UCSD-AML1 (cell line): ENCODE results near the gene IGIP.
A peak's percentile ranks its signal among the peaks of the same experiment; 100 is the strongest.
"Not testable (repeated sequence)": the region's sequence is repeated elsewhere in the genome, so short reads cannot be mapped to it uniquely, and the experiment has no call there.

Experiments
- DNase-seq: peaks from one replicate; lab custom pipeline; 2025; ENCODE audit not compliant: unreplicated experiment; lab: John Stamatoyannopoulos, UW

Gene IGIP

DNA sequence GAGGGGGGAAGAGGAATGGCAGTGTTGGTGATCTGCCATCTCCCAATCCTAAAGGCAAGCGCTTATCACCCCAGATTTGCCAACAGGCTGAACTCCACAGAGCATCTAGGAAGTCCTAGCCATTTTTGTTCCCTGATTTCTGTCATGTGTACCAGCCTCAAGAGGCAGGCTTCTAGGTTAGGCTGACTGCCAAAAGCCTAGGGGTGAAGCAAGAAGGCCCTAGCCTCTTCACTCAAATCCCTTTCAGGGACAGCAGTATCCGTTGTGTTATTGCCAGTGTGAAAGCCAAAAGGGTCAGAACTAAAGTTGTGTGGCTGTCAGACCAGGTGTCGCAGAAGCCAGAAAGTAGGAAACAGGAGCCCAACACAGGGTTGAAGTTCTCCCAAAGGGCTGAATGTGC is 14.7 kb downstream of the IGIP start:
- DNase-seq, result no peak

DNA sequence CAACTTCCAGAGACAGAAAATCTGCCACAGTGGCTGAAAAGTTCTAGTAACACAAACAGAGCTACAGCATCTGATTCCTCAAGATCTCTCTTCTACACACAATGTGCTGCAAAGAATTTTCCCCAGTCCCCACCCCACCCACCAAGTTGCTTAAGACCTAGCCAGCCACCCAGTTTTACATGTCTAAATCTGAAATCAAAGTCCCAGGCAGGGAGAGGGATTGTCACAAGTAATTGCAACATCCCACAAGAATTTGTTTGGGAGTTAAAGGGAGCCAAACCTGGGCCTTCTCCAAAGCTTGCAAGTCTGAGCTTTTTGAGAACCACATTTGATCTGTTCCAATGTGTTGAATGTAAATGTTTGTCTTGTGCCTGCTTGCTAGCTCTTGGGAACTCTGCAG is 15.5 kb downstream of the IGIP start:
- DNase-seq, result no peak

DNA sequence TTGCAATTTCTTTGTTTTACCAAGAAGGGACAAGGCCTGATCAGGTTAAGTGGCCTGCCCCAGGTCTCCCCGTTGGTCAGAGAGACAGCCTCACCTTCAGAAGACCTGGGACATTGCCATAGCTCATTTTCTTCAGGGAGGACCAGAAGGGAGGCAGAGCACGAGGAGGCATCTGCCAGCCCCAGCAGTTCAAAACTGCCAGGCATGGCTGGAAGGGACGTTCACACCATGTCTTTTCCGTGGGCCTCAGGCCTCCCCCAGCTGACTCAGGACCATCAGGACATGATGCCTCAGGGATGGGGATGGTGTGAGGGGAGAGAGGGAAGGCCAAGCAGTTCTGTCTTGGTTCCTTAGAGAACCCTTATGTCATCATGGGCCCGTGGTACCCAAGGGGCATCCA is 16.5 kb downstream of the IGIP start:
- DNase-seq, result no peak

DNA sequence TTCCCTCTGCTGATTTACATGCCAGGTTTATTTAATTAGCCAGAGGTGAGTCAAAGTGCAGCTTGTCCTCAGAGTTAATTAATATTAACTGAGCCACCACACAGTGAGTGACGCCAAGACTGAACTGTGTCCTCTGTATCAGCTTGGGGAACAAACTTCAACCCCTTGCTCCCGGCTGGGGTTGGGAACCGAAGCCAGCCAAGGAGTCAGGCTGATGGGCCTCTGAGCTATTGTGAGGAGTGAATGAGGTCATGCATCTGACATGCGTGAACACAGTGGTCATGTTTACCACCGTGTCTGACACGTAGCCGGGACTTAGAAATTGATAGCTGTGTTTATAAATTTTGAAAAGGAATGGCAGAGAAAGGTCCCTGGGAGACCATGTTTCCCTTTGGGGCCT is 17.1 kb downstream of the IGIP start:
- DNase-seq, result no peak

DNA sequence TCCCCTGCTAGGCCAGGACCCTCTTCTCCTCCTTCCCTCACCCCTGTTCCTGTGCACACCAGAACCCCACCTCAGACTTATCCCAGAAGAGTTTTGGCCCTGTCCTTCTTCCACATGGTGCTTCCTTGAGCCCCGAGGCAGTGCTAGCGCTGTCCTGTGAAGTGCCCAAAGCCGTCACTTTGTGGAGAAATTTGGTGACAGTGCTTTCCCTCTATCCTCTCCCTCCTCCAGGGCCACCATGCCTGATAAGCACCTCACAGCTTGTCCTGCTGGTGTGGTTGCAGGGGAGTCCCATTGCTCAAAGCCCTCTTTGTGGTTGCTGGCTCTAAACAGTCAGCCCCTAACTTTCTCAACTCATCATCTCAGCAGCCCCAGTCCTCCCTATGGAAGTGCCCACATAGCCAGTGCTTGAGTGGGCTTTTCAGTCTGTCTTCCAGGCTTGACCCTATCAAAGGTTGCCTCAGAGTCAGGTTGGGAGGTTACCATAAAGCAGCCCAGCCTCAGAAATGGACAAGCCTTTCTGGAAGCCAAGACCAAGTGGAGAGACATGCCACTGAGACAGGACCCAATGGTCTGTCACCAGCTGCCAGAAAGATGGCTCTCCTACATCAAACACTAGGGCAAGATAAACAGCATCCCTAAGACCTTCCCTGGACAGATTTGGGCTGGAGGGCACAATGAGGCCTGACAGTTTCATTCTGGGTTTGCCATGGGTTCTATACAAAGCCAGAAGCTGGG is 18.0 kb downstream of the IGIP start:
- DNase-seq, result no peak

DNA sequence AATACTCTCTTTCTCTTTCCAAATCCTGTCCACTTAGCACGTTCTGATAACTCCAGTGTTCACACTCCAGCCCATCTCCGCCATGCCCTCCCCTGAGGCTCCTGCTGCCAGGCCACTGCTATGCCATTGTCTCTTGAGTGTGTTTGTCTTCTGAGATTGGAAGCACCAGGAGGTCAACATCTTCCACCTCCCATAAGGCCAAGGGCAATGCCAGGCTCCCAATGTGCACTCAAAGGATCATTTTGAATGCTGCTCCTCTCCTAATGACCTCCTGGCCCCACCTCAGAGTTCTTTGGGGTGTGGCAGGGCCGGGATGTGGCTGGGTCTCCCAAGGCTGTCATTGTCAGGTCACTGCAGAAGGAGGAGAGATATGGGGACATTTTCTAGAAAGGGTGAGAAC is 19.5 kb downstream of the IGIP start:
- no peak for DNase-seq

DNA sequence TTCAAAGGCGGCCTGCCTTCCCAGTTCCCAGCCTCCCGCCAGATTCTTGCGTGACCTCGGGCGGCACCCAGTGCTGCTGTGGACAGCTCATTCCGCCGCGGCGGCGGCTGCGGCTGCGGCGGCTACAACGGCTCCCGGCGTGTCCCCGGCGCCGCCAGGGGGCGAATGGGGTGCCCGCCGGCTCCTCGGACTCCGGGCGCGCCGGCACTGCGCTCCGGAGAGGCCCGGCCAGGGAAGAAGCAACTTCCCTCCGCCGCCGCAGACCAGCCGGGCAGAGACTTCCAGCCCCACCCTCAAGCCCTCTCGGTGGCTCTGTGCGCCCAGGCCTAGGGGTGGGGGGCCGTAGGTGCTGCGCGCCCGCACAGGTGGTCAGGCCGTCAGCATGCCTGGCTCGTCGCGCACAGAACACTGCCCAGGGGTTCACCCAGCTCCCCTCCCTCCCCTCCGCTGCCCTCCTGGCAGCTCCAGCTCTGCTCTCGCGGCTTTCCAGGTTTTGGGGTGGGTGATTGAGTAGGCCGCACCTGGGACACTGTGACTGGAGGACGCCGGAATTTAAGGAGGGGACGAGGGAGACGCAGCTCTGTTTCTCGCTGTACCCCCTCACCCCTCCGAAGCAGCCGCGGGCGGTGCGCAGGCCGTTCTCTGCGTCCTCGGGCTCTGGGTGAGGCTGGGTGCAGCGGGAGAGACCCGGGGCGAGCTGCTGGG is 20.2 kb downstream of the IGIP start:
- DNase-seq, result peak; percentile 62

DNA sequence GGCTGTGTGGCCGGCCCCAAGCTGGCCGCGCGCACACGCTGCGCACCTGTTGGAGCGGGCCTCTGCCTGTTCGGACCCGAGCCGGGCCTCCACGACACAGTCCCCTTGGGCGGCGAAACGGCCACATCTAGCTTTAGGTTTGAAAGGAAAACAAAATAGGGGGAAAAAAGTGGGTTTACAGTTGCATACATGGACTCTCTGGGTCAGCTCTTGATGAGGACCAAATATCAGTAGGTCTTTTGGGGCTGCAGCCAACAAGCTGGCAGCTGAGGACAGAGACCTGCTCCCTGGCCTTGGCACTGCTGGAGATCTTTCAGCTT is 20.7 kb downstream of the IGIP start:
- DNase-seq, result no peak

DNA sequence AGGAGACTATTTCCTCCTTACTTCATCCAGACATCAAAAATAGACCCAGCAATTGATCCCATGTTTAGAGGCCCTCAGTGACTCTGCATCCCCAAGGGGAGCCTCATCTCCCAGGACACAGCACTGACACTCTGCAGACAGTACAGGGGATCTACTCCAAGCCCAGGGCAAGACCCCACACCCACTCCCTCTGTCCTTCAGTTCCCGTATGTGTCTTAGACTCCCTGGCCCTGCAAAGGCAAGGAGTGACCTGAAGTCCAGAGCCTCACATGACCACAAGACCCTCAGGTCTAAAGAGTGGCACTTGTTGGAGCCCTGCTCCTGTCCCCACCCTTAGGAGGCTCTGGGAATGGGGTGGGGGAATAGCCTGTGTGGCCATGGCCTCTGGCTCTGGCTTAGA is 21.7 kb downstream of the IGIP start:
- no peak for DNase-seq

DNA sequence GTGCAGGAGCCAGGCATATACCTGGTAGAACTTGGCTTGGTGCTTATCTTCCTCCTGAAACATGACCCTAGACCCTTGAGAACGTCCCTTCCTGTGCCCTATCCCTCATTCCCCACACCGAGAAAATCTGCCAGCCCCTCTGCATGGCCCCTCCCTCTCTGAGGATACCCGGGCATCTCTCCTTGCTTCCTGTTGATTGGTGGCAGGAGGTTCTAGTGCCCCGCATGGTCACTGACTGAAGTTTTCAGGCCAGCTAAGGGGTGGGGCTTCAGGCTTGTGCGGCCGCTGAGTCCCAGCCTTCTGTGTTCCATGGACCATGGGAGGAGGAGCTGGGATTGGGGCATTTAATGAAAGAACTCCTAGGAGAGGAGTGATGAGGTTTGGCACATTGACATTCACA is 22.8 kb downstream of the IGIP start:
- no peak for DNase-seq

DNA sequence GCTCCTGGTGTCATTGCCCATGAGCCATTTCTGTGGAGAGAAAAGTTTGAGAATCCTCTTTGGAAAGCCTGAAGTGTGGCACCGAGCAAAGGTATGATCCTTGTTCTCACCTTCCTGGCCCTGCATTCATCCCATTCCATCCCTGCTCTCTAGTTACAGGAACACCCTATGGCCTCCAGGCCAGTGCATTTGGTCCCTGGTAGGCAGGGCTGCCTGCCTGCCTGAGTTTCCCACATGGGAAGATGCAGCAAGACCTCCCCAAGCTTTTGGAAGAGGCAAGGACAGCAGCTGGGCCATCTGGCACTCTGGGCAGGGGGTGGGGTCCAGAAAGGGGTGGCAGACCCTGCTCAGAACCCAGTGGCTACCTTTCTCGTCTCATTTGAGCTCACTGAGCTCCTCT is 24.5 kb downstream of the IGIP start:
- no peak for DNase-seq

DNA sequence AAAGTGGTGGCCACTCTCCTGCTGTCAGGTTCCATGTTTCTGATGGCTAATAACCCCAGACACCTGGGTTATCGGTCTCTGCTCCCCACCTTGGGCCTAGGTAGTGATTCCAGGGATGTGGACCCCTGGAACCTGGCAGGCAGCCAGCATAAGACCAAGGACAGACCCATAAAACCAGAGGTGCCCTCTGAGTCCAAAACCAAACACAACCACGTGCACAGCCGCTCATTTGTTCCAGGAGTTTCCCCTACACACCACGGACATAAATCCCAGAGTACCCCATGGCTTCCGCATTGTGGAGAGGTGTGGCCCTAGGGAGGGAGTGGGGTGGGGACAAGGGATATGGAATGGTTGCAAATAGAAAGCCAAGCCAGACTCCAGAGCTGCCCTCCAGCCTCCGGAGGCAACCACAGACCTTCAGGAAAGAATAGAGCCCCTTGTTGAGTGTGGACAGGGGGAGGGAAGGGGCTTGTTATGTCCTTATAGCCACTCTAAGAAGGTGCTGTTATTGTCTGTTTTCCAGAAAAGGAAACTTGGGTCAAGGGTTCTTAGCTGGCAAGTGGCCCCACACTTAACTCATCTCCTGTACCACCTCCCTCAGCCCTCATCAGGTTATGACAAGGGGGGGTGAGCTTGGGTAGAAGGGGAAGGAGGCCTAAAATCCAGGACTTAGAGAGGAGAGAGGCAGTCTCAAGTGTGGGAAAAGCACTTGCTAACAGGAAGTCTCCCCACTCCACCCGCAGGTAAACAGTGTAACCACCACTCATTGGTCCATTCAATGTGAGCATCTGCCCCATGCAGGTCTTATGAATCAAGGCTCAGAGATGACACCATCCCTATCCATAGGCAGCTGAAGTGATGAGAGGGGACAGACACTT is 25.6 kb downstream of the IGIP start:
- DNase-seq, result no peak

DNA sequence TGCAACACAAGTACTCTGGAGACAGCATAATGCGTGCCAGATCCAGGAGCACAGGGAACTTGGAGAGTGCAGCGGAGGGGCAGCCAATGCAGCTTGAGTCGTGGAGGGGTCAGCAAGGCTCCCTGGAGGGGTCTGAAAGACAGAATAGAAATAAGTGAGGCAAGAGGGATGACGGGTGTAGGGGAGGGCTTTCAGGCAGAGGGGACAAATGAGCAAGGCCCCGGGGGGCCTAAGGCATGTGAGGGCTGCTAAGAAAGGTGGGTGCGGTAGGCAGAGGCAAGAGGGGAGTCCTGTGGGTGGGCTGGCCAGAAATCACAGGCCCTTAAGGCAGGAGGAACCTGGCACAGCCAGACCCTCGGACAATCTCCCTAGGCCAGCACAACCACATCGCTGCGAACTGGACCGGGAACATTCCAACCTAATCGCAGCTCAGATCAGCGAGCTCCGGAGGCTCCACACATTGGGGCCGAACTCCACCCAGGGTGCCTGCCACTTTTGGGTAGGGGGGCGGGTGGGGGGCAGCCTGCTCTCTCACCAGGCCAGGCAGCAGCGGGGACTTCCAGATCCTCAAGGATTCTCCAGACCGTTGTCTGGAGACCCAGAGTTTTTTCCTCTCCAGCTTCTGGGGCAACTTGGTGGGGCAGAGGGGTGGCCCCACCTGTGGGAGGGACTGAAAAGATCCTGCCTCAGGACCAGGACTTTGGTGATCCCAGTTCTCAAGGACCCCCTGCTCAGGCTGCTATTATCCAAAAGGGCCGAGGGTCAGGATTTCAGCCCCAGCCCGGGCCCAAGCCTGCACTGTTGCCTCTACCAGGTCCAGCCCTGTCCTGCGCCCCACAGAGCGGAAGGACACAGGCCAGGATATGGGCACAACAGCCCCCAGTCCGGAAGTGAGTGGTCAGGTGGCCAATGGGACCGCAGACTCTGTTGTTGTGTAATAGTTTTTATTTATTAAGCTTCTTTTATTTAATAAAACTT is 26.6 kb downstream of the IGIP start:
- no peak for DNase-seq

DNA sequence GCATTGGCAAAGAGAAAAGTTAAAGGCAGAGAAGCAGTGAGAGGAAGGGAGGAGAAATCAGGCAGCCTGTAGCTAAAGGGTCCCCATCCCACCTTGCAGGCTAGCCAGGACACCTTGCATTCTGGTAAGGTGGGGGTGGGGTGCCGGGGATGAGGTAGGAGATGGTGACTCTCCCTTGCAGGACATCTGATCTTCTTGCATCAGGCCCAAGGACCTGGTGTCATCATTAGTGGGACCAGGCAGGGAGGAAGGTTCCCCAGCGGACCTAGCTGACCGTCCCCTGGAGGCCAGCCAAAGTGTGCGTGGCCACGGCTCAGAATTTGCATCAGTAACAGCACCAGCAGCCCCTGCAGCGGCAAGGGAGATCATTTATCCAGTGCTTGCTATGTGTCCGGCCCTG is 27.5 kb downstream of the IGIP start:
- DNase-seq, result no peak

DNA sequence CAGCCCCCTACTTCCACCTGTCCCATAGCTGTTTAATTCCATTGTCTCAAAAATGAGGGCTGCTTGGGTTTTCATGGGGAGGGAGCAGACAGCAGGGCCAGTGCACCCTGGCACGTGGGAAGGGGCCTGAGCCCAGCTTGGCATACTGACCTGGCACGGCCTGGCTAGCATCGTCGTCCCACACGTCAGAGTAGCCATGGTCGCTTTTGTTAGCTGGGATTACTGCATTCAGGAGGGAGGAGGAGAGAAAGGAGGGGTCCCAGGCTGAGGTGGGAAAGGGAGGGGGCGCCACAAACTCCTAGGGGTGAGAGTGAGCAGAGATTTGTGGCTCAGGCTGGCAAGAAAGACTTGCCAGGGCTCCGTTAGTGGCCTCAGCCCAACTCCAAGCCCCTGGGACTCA is 28.2 kb downstream of the IGIP start:
- no peak for DNase-seq

DNA sequence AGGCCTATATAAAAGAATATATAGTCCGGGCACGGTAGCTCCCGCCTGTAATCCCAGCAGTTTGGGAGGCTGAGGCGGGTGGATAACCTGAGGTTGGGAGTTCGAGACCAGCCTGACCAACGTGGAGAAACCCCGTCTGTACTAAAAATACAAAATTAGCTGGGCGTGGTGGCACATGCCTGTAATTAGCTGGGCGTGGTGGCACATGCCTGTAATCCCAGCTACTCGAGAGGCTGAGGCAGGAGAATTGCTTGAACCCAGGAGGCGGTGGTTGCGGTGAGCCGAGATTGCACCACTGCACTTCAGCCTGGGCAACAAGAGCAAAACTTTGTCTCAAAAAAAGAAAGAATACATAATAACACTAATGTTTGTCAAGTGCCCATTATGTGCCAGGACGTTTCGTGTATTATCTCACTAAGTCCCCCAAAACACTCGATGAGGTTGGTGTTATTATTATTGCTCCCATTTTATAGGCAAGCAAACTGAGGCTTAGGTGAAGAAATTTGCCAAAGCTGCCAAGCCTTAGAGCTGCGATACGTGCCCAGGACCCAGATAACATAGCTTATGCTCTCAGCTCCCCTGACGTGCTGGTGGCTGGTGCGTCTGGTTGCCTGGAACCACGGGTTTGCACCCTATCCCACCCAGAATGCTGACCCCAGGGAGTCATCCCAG is 29.1 kb downstream of the IGIP start:
- DNase-seq, result not testable (repeated sequence)

DNA sequence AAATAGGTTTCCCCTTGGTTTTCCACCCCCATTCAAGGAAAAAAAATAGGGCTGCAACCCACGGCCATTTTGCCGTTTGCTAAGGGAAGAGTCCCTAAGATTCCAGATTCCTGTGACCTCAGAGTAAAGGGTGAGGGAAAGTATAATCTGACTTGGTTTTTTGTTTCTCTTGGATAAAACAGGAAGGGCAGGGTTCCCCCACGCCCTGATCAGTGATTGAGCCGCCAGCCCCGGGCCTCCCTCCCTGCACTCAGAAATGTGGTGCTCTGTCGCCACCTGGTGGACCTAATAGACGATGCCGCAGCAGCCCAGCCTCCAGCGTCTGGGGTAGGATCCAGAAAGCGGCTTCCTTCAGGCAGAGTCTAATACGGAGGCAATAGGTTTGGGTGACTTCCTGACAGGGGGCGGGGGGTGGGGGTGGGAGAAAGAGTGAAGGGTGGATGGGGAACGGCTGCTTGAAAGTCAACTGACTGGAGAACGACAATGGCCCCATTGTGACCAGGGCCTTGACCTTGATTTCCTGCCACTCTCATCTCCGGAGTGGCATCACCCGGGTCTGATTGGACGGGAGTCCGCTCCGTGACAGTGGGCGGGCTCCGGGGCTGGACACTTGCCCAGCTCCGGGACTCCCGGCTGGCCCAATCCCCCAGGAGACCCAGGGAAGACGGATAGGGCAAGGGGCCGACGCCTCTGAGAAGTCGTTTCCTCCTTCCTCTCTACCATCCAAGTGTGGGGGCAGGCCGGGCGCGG is 31.5 kb downstream of the IGIP start:
- peak; percentile 81 for DNase-seq

DNA sequence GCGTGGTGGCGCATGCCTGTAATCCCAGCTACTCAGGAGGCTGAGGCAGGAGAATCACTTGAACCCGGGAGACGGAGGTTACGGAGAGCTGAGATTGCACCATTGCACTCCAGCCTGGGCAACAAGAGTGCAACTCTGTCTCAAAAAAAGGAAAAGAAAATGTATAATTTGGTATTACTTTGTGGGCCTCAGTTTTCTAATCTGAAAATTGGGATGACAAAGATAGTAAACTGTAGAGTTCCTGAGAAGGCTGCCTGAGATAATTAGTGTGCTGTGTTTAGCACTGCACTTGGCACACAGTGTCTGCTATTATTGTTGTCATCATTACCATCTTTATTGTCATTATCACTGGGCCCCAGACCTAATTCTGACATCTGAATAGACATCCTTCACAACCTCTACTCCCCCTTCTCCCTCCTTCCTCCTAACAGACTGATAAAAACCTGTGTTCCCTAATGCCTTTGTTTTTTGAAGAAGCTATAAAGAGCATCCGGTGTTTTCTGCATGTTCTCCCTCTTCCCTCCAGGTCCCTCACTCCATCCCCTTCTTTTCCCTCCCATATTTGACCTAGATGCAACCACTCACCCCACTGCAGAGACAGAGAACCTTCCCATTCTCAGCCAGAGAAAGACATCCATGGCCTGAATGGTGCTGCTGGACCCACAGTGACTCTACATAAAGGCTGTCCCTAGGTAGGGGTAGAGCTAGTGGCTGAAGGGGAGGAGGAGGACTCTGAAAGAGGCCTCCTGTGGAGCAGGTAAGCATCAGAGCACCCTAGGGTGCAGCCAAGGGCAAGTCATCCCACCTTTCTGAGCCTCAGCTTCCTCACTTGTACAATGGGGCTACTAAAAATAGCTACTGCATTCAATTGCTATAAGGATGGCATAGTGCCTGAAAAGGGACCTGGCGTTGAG is 33.5 kb downstream of the IGIP start:
- DNase-seq, result no peak

DNA sequence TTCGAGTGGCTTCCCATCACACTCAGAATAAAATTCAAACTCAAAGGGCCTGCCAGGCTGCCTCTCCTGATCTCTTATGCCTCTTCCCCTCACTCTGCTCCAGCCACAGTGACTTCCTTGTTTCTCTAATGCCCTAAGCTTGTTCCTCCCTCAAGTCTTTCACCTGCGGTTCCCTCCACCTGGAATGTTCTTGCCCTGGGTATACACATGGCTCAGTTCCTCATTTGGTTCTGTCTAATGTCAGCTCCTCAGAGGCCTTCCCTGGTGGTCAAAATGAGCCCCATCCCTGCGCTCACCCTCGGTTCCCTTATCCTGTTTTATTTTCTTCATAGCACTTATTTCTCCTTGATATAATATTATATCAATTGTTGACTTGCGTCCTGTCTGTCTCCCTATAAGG is 36.5 kb downstream of the IGIP start:
- no peak for DNase-seq
